OCI-LY7 (cell line): ENCODE measurements around the gene DCTN3. TPM values are rescaled to one million over a fixed set of nuclear protein-coding genes. Genes with fewer than 3 reads are reported as not detected.
"Not testable (repeated sequence)": the region's sequence is repeated elsewhere in the genome, so short reads cannot be mapped to it uniquely, and the experiment has no call there.

Experiments used
- BruUV-seq: library from RNA; stranded (reverse); fragments of 400-500 nt; replicated peaks from 2 replicates; lab custom pipeline; 2021; lab: Mats Ljungman, UMichigan
- CTCF ChIA-PET: fragments of 300-600 bp; sonication (Branson Sonifier 250); formaldehyde crosslinking; loops from one replicate; lab custom pipeline; 2022; ENCODE audit warnings: antibody characterized with exemption; ENCODE audit not compliant: unreplicated experiment; lab: Charles Lee
- POLR2A ChIA-PET: fragments of 300-600 bp; sonication (Branson Sonifier 250); formaldehyde crosslinking; loops from one replicate; lab custom pipeline; 2022; ENCODE audit warnings: antibody characterized with exemption; lab: Charles Lee
- DNase-seq: peaks from one replicate; pipeline ENCODE4 v3.0.0-alpha.2; 2015; ENCODE audit warnings: low spot score
- H2AFZ ChIP-seq: fragments of 200-600 bp; sonication (generic), shearing (Covaris generic); 2 replicates; pipeline ENCODE4 v1.6.1; 2014; ENCODE audit warnings: mild to moderate bottlenecking, antibody characterized with exemption, low read length, moderate library complexity
- H3K27ac ChIP-seq: fragments of 200-600 bp; sonication (generic); 2 replicates; pipeline ENCODE4 v1.5.1; 2014; ENCODE audit warnings: mixed run types, low read depth, mild to moderate bottlenecking, moderate library complexity, low read length, inconsistent platforms; ENCODE audit not compliant: poor library complexity, severe bottlenecking
- H3K36me3 ChIP-seq: fragments of 200-600 bp; sonication (generic); 2 replicates; pipeline ENCODE4 v1.6.1; 2014; ENCODE audit warnings: mild to moderate bottlenecking, antibody characterized with exemption, low read length, moderate library complexity, mixed read lengths; ENCODE audit not compliant: insufficient read depth
- H3K4me1 ChIP-seq: fragments of 200-600 bp; sonication (generic); 2 replicates; pipeline ENCODE4 v1.5.1; 2014; ENCODE audit warnings: mild to moderate bottlenecking, low read length; ENCODE audit not compliant: insufficient read depth, poor library complexity, severe bottlenecking
- H3K4me2 ChIP-seq: fragments of 200-600 bp; sonication (generic); 2 replicates; pipeline ENCODE4 v1.6.1; 2014; ENCODE audit warnings: mild to moderate bottlenecking, low read length
- H3K4me3 ChIP-seq: fragments of 200-600 bp; sonication (generic); 2 replicates; pipeline ENCODE4 v1.5.1; 2014; ENCODE audit warnings: mild to moderate bottlenecking, low read depth, low read length; ENCODE audit not compliant: poor library complexity, severe bottlenecking
- H3K79me2 ChIP-seq: fragments of 200-600 bp; sonication (generic); 2 replicates; pipeline ENCODE4 v1.6.1; 2016; ENCODE audit warnings: low read depth, mild to moderate bottlenecking, low read length, moderate library complexity, mixed read lengths; ENCODE audit not compliant: insufficient read depth
- H3K9me2 ChIP-seq: fragments of 200-600 bp; sonication (generic); 2 replicates; pipeline ENCODE4 v1.6.1; 2016; ENCODE audit warnings: mild to moderate bottlenecking, low read length, mixed read lengths; ENCODE audit not compliant: insufficient read depth
- H3K9me3 ChIP-seq: fragments of 200-600 bp; sonication (generic); 2 replicates; pipeline ENCODE4 v1.6.1; 2014; ENCODE audit warnings: mild to moderate bottlenecking, mixed run types, low read length, mixed read lengths
- H4K20me1 ChIP-seq: fragments of 200-600 bp; sonication (generic); 2 replicates; pipeline ENCODE4 v1.6.1; 2014; ENCODE audit warnings: mild to moderate bottlenecking, antibody characterized with exemption, low read length, moderate library complexity, mixed read lengths; ENCODE audit not compliant: insufficient read depth
- EZH2phosphoT487 ChIP-seq: fragments of 200-600 bp; sonication (generic); IDR thresholded peaks from 2 replicates; pipeline ENCODE4 v1.6.1; 2018; ENCODE audit warnings: low read depth, borderline replicate concordance, mild to moderate bottlenecking, mixed run types, antibody characterized with exemption, low read length, moderate library complexity, mixed read lengths
- intact Hi-C: fragments of 100-400 bp; cut with micrococcal nuclease; formaldehyde crosslinking; loops from one replicate; pipeline ENCODE4 v1.10.0; 2022; ENCODE audit not compliant: unreplicated experiment
- total RNA-seq, 2 experiments: library from RNA; depleted of rRNA in 1 of 2; stranded (reverse); fragments of >200 nt in 1 of 2; shearing (Covaris generic) in 1 of 2; gene quantifications; 2 replicates each; pipeline ENCODE4 v1.2.3, GENCODE V29; 2014 to 2022
- TF ChIP-seq, protein P1 (sequence below): fragments of 200-600 bp; sonication (generic); conservative IDR thresholded peaks from 2 replicates; pipeline ENCODE4 v1.5.1; 2014; ENCODE audit warnings: mild to moderate bottlenecking, antibody characterized with exemption, low read length, moderate library complexity, mixed read lengths

The DCTN3 gene
- total RNA-seq, 2 experiments from 2014 or later = 79.7 to 84.2 TPM

- Histone ChIP-seq H3K9me3 (no peaks in the 10 kb centered on the region), H3K79me2 (peaks cover 11% of the 10 kb centered on the region; the same call in 1 of the 2 replicates), H4K20me1 (no peaks in the 10 kb centered on the region), H2AFZ (no peak overlapping the region), H3K9me2 (no peaks in the 10 kb centered on the region), H3K4me3 (no peak overlapping the region), H3K36me3 (peaks cover 19% of the 10 kb centered on the region), H3K27ac (no peak overlapping the region), H3K4me2 (no peak overlapping the region), H3K4me1 (peaks cover 21% of the 10 kb centered on the region)
- intact Hi-C loops = no loop called here
- ChIA-PET POLR2A (interaction anchor here (0.6 to 5.2 kb wide), 3 partner anchors 8 to 475 kb away, joined by 3 to 66 read pairs (median 3); partner anchors contain the start of gene SIGMAR1), CTCF (no interaction called here)
- no peak for DNase-seq
- no TSS peak for BruUV-seq
- TF ChIP-seq EZH2phosphoT487 = no peak
- TF ChIP-seq, protein P1, sequence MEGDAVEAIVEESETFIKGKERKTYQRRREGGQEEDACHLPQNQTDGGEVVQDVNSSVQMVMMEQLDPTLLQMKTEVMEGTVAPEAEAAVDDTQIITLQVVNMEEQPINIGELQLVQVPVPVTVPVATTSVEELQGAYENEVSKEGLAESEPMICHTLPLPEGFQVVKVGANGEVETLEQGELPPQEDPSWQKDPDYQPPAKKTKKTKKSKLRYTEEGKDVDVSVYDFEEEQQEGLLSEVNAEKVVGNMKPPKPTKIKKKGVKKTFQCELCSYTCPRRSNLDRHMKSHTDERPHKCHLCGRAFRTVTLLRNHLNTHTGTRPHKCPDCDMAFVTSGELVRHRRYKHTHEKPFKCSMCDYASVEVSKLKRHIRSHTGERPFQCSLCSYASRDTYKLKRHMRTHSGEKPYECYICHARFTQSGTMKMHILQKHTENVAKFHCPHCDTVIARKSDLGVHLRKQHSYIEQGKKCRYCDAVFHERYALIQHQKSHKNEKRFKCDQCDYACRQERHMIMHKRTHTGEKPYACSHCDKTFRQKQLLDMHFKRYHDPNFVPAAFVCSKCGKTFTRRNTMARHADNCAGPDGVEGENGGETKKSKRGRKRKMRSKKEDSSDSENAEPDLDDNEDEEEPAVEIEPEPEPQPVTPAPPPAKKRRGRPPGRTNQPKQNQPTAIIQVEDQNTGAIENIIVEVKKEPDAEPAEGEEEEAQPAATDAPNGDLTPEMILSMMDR = no peak
Measured at GRCh38 chr9:34644766-34645314, 24.5 kb upstream of the DCTN3 start.

DNA sequence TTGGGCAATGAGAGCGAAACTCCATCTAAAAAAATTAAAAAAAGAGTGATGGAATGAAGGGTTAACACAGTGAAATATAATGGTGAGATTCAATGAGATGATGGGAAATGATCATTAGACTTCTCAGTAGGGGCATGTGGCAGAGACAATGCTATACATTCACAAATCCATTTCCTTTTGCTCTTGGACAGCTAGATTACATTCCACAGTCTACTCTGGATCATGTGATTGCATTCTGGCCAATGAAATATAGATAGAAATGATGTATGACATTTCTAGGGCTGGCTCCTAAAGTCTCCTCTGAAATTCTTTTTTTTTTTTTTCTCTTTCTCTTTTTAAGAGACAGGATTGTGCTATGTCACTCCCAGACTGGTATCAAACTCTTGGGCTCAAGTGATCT is 22.4 kb upstream of the DCTN3 start:
- H3K4me2 ChIP-seq = no peak overlapping the region
- no TSS peak for BruUV-seq
- peaks cover 26% of the 10 kb centered on the region for H3K4me1 ChIP-seq
- no peaks in the 10 kb centered on the region for H4K20me1 ChIP-seq
- ChIA-PET POLR2A (interaction anchor here (0.5 to 1.0 kb wide), 4 partner anchors 8 to 1473 kb away, joined by 3 to 4 read pairs (median 3); partner anchors contain the start of gene DCTN3), CTCF (no interaction called here)
- H3K4me3 ChIP-seq = no peak overlapping the region
- intact Hi-C loops = no loop called here
- no peaks in the 10 kb centered on the region for H3K9me3 ChIP-seq
- TF ChIP-seq, protein P1 = no peak
- no peak for TF ChIP-seq EZH2phosphoT487
- H3K9me2 ChIP-seq = no peaks in the 10 kb centered on the region
- H3K79me2 ChIP-seq = peaks cover 6% of the 10 kb centered on the region; the same call in 1 of the 2 replicates
- H3K27ac ChIP-seq = no peak overlapping the region
- no peak for DNase-seq
- H2AFZ ChIP-seq = no peak overlapping the region
- no peaks in the 10 kb centered on the region for H3K36me3 ChIP-seq

DNA sequence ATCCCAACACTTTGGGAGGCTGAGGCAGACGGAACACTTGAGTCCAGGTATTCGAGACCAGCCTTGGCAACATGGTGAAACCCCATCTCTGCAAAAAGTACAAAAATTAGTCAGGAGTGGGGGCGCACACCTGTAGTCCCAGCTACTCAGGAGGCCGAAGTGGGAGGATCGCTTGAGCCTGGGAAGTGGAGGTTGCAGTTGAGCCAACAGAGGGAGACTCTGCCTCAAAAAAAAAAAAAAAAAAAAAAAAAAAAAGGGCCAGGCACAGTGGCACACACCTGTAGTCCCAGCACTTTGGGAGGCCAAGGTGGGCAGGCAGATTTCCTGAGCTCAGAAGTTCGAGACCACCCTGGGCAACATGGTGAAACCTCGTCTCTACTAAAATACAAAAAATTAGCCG is 19.0 kb upstream of the DCTN3 start:
- POLR2A ChIA-PET = interaction anchor here (0.6 to 7.3 kb wide), 4 partner anchors 8 to 39 kb away, joined by 3 to 66 read pairs (median 23); partner anchors contain the start of genes DCTN3 and GALT
- H3K4me1 ChIP-seq = peaks cover 24% of the 10 kb centered on the region
- BruUV-seq, H2AFZ ChIP-seq, intact Hi-C loops, H3K9me2 ChIP-seq, H3K4me3 ChIP-seq, H3K9me3 ChIP-seq, DNase-seq, H3K4me2 ChIP-seq, H3K27ac ChIP-seq, H4K20me1 ChIP-seq: not testable (repeated sequence)
- H3K79me2 ChIP-seq = peaks cover 20% of the 10 kb centered on the region
- H3K36me3 ChIP-seq = peaks cover 17% of the 10 kb centered on the region; the same call in 1 of the 2 replicates
- CTCF ChIA-PET = interaction anchor here (4.5 kb wide), 1 partner anchor 8 kb away, joined by 35 read pairs; the partner anchor contains the start of gene GALT
